Effector memory CD4-positive, alpha-beta T cell (primary cell): ENCODE measurements around the gene ZNF185.

ENCODE experiments used
- DNase-seq, 3 donors: peaks; one replicate each; pipeline ENCODE4 v3.0.0-alpha.2; 2020
- H3K27ac ChIP-seq: 2 replicates; pipeline ENCODE4 v1.7.0; 2013; ENCODE audit warnings: mild to moderate bottlenecking, low read length, moderate library complexity; ENCODE audit not compliant: insufficient read depth, poor library complexity, severe bottlenecking
- H3K27me3 ChIP-seq: replicated peaks from 2 replicates; pipeline ENCODE4 v1.7.0; 2013; ENCODE audit warnings: mild to moderate bottlenecking, low read length; ENCODE audit not compliant: insufficient read depth, control insufficient read depth, poor library complexity, severe bottlenecking
- H3K36me3 ChIP-seq: 2 replicates; pipeline ENCODE4 v1.7.0; 2013; ENCODE audit warnings: mild to moderate bottlenecking, low read length, moderate library complexity; ENCODE audit not compliant: control insufficient read depth, insufficient read depth
- H3K4me1 ChIP-seq: 2 replicates; pipeline ENCODE4 v1.7.0; 2013; ENCODE audit warnings: low read length, mild to moderate bottlenecking; ENCODE audit not compliant: control insufficient read depth, insufficient read depth, poor library complexity, severe bottlenecking
- H3K4me3 ChIP-seq: 2 replicates; pipeline ENCODE4 v1.7.0; 2013; ENCODE audit warnings: low read length, low read depth, mild to moderate bottlenecking; ENCODE audit not compliant: insufficient read depth, poor library complexity, severe bottlenecking
- H3K9me3 ChIP-seq: 2 replicates; pipeline ENCODE4 v1.7.0; 2013; ENCODE audit warnings: mild to moderate bottlenecking, low read length, moderate library complexity; ENCODE audit not compliant: control insufficient read depth

ZNF185 gene

DNA sequence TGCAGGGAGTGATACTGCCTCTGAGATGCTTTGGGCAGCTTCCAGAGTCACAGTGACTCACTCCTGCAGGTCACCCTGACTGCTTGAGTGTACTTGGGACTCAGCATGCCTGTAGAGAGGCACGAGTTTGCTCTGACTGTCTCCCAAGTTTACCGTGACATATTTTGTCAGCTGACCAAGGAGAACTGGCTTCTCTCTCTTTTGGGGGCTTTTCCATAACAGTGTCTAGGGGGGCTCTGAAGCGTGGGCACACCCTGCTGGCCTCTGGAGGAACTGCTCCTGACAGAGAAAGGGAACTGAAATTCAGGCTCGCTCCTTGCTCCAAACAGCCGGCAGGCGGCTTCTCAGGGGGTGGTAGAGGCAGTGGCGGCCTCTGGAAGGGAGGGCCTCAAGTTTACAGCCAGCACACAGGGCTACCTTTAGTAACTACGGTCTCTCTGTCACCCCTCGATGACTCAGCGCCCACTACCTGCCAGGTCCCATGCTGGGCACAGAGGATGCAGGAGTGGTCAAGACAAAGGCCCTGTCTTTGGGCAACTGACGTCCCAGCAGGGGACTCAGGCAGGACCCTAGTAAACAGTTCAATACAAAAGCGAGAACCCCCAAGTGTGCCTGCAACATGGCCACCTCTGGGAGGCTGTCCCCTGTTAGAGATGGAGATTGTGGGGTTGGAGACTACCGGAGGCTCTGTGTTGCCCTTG, 17.8 kb downstream of the ZNF185 start:
- Histone ChIP-seq H3K4me1 (no peaks in the 10 kb centered on the region), H3K9me3 (no peaks in the 10 kb centered on the region), H3K27ac (no peak overlapping the region), H3K4me3 (no peak overlapping the region), H3K27me3 (no peaks in the 10 kb centered on the region), H3K36me3 (no peaks in the 10 kb centered on the region)
- DNase-seq = no peak

DNA sequence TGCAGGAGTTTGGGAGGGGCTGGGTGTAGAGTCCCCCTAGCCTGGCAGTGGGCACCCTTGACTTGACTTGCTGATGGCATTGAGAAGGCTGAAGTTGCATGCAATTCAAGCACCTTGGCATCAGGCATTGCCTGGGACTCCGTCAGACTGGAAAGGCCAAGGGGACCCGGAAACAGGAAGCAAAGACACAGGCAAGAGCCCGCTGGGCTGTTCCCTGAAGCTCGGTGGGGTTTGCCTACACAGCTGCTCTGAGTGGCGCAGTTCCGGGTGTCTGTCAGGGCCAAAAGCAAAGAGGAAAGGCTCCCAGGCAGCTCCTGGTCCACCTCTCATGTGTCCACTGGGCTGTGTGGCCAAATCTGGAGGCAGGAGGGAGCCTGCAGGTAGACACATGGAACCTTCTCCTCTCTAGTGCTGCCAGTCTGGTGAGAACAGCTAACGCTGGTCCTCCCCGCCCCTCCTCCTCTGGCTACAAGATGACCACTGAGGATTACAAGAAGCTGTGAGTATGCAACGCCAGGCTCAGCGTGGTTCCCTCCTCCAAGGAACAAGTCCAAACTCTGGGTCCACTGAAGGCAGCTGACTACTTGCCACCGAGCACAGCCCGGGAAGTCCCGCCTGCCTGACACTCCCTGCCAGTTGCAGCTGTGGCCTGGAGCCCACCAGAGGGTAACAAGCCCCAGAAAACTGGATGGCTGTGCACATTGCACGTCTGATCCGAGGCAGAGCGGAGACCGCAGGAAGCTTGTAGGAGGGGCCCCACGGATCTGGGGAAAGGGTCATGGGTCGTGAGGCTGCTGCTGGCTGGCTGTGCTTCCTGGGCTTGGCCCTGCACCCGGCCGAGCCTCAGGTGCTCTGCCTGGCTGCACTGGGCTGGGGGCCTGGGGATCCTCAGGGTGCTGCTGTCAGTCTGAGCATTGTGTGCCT, 20.1 kb downstream of the ZNF185 start:
- Histone ChIP-seq H3K4me3 (no peak overlapping the region), H3K4me1 (no peaks in the 10 kb centered on the region), H3K27ac (no peak overlapping the region), H3K9me3 (no peaks in the 10 kb centered on the region), H3K27me3 (no peaks in the 10 kb centered on the region), H3K36me3 (no peaks in the 10 kb centered on the region)
- no peak for DNase-seq

DNA sequence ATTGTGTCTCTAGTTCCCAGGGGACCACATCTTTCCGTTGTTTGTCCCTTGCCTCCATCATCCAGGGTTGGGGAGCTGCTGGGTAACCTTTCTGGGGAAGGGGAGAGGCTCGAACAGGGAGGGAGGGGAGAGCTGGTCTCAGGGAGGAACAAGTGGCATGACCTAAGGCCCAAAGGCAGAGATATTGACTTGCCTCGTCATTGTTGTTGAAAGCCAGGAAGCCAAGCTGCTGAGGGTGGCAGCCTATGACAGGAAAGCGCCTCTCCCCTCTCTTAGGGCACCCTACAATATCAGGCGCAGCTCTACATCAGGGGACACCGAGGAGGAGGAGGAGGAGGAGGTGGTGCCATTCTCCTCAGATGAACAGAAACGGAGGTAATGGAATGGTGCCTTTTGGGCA, 20.8 kb downstream of the ZNF185 start:
- no peak for DNase-seq
- no peaks in the 10 kb centered on the region for H3K36me3 ChIP-seq
- H3K4me3 ChIP-seq = no peak overlapping the region
- H3K27ac ChIP-seq = no peak overlapping the region
- no peaks in the 10 kb centered on the region for H3K4me1 ChIP-seq
- no peaks in the 10 kb centered on the region for H3K27me3 ChIP-seq
- H3K9me3 ChIP-seq = no peaks in the 10 kb centered on the region

DNA sequence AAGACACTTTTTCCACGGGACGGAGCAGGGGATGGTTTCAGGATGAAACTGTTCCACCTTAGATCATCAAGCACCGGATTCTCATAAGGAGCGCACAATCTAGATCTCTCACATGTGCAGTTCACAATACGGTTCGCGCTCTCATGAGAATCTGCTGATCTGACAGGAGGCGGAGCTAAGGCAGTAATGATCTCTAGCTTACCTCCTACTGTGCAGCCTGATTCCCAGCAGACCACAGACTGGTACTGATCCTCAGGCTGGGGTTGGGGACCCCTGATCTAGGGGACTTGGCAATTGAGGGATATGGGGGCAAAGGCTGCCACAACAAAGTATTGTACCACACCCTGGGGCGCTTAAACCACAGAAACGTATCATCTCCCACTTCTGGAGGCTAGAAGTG, 25.7 kb downstream of the ZNF185 start:
- H3K4me1 ChIP-seq = no peaks in the 10 kb centered on the region

DNA sequence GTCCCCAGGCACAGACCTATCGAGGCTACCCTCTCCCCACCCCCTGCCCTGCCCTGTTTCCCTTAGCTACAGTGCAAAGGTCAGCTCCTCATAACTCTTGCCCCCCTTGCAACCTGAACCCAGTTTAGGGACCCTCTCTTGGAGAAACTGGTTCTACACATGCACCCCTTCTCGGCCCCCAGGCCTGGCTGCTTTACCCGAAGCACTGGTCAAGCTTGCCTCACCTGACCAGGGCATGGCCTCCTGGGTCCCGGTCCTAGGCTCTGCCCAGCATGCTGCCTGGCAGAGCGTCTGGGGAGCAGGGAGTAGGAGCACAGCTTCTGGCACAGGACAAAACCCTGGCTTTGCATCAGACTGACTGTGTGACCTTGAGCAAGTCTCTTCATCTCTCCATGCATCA, 28.0 kb downstream of the ZNF185 start:
- H3K27ac ChIP-seq = no peak overlapping the region
- no peaks in the 10 kb centered on the region for H3K36me3 ChIP-seq
- H3K9me3 ChIP-seq = no peaks in the 10 kb centered on the region
- no peak overlapping the region for H3K4me3 ChIP-seq
- H3K27me3 ChIP-seq = no peaks in the 10 kb centered on the region
- H3K4me1 ChIP-seq = no peaks in the 10 kb centered on the region
- DNase-seq = no peak

More for the DNA sequence above, 25.7 kb downstream of the ZNF185 start:
- no peak for DNase-seq
- Histone ChIP-seq H3K36me3 (no peaks in the 10 kb centered on the region), H3K9me3 (no peaks in the 10 kb centered on the region), H3K4me3 (no peak overlapping the region), H3K27me3 (no peaks in the 10 kb centered on the region), H3K27ac (no peak overlapping the region)

DNA sequence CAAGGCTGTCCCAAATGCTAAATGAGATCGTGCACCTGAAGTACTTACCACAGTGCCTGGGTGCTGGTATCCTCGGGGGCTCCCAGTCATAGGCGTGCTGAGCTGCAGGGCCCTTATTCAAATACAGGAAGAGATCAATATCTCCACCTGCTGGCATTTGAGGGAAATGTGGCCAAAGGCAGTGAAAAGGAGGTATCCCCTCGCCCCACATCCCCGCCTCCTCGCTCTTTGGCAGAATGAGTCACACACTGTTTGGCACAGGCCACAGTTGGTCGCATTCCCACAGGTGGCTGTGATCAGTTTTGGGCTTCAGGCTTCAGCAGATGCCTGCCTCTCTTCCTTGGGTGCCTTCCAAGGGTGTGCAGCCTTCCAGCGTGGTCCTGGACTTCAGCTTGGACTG, 28.4 kb downstream of the ZNF185 start:
- H3K9me3 ChIP-seq = no peaks in the 10 kb centered on the region
- no peaks in the 10 kb centered on the region for H3K27me3 ChIP-seq
- no peak overlapping the region for H3K27ac ChIP-seq
- no peak for DNase-seq
- no peaks in the 10 kb centered on the region for H3K4me1 ChIP-seq
- no peaks in the 10 kb centered on the region for H3K36me3 ChIP-seq
- no peak overlapping the region for H3K4me3 ChIP-seq

DNA sequence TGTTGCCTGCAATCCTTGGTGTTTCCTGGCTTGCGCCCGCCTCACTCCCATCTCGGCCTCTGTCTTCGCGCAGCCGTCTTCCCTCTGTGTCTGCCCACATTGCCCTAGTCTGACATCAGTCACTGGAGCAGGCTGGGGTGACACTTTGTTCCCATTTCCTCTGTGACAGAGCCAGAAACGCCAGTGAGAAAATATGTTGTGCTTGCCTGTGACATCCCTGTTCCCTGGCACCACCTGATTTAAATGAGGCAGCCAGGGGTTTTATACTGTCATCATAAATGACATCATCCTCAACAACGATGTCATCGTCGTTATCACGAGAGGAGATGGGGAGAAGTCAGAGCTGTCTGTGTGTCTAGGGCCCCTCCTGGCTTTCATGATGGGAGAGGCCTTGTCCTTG, 29.1 kb downstream of the ZNF185 start:
- Histone ChIP-seq H3K27me3 (no peaks in the 10 kb centered on the region), H3K9me3 (no peaks in the 10 kb centered on the region), H3K4me3 (no peak overlapping the region), H3K36me3 (no peaks in the 10 kb centered on the region), H3K4me1 (no peaks in the 10 kb centered on the region), H3K27ac (no peak overlapping the region)
- DNase-seq = no peak

DNA sequence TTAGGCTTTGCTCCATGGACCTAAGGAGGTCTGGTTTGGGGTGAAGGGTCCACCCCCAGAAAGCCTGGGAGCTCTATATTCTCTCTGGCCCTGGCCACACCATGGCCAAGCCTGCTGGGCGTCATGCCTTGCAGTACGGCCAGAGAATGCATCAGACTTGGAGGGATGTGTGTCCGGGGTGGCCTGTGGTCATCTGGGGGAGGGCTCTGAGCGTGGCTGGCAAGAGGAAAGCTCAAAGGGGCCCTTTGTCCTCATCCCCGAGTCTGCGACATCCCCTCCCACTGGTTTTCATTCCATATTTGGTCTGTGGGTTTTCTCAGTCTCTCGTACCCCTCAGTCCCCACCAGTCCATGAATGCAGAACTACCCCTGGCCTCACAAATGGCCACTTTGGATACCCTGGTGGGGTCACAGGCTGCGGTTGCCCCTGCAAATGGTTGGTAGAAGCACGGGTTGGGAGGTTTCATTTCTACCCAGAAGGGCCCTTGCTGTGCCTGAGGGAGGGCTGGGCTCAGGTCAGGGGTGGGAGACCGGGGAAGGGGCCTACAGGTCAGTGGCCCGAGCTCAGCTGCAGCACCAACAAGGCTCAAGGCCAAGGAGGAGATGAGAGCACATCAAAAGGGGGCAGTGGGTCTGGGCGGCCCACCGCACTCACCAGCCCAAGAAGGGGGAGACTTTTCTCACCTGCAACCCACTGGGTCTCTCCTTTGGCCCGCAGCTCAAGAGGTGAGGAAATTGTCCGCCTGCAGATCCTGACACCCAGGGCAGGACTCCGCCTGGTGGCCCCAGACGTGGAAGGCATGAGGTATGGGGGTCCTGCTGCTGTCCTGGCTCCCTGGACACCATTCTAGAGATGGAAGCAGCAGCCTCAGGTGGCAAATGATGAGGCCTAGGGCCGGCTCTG, 30.2 kb downstream of the ZNF185 start:
- H3K36me3 ChIP-seq = no peaks in the 10 kb centered on the region
- H3K4me1 ChIP-seq = no peaks in the 10 kb centered on the region
- H3K27ac ChIP-seq = no peak overlapping the region
- no peak for DNase-seq
- no peaks in the 10 kb centered on the region for H3K27me3 ChIP-seq
- no peaks in the 10 kb centered on the region for H3K9me3 ChIP-seq
- no peak overlapping the region for H3K4me3 ChIP-seq

DNA sequence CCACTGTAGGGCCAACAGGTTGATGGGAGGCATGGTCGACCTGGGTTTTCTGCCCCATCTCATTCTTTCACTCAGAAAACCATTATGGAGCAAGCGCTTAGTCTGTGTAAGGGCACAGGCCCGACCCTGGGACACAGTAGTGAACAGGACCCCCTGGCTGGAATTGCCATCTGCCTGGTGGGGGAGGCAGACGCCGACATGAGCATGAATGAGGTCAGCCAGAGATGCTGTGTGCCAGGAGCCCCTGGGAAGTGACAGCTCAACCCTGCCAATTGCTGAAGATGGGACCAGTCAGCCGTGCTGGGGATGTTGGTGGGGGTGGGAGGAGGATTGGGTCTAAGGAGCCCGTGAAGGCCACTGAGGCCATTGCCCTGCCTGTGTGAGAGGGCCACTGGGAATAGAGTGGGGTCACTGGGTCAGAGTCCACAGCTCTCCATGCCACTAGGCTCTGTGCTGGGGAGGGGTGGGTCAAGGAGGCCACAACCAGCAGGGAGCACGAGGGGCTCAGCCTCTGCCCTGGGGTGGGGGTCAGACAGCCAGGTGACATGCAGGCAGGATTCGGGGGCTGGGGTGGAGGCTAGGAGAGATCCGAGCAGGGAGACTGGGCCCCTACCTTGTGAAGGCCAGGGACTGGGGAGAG, 31.0 kb downstream of the ZNF185 start:
- H3K36me3 ChIP-seq = no peaks in the 10 kb centered on the region
- no peak for DNase-seq
- no peaks in the 10 kb centered on the region for H3K9me3 ChIP-seq
- no peak overlapping the region for H3K4me3 ChIP-seq
- H3K27me3 ChIP-seq = no peaks in the 10 kb centered on the region
- no peaks in the 10 kb centered on the region for H3K4me1 ChIP-seq
- no peak overlapping the region for H3K27ac ChIP-seq
